A549 (cell line): ENCODE data around the gene ACBD6. TPM values are rescaled to one million over a fixed set of nuclear protein-coding genes. Genes with fewer than 3 reads are reported as not detected.

ENCODE experiments used
- ATAC-seq, 2 experiments: fragments of 200-7000 bp in 1 of 2; fragments of >200 bp in 1 of 2; cut with Nextera tagmentation in 1 of 2; cut with Tn5 transposase in 1 of 2; 3 replicates each; pipeline versions ENCODE4 v1.8.0 to v1.9.1; 2018 to 2020; ENCODE audit warnings: mild to moderate bottlenecking in 1 of 2, moderate library complexity in 1 of 2
- CTCF ChIA-PET: fragments of 300-600 bp; sonication (Branson Sonifier 250); formaldehyde crosslinking; extraction: SDS; loops from one replicate; lab custom pipeline; 2021; ENCODE audit warnings: antibody characterized with exemption, inconsistent platforms; lab: Yijun Ruan, JAX
- POLR2A ChIA-PET: fragments of 350-600 bp; formaldehyde crosslinking; extraction: SDS; loops from one replicate; lab custom pipeline; 2021; ENCODE audit warnings: antibody characterized with exemption, inconsistent platforms; lab: Yijun Ruan, JAX
- DNase-seq, 2 experiments: peaks; one replicate each; pipeline versions ENCODE4 v3.0.0 to v3.0.0-alpha.2; 2011 to 2016; ENCODE audit warnings: low read depth in 1 of 2, low spot score in 1 of 2
- FAIRE-seq: peaks from 2 replicates; lab custom pipeline; 2011; peaks lifted over from hg19 to GRCh38; lab: Jason Lieb, UNC
- H3K27ac ChIP-seq, 2 experiments: fragments of >200 bp; sonication (Bioruptor Twin); formaldehyde crosslinking; 3 replicates each; pipeline ENCODE4 v1.5.1; 2016 to 2017
- H3K4me1 ChIP-seq: fragments of >200 bp; sonication (Bioruptor Twin); formaldehyde crosslinking; 3 replicates; pipeline ENCODE4 v1.6.1; 2016
- H3K4me2 ChIP-seq: fragments of >200 bp; sonication (Bioruptor Twin); formaldehyde crosslinking; 3 replicates; pipeline ENCODE4 v1.6.1; 2016
- H3K4me3 ChIP-seq: fragments of >200 bp; sonication (Bioruptor Twin); formaldehyde crosslinking; 3 replicates; pipeline ENCODE4 v1.5.1; 2016
- H3K9me3 ChIP-seq: fragments of >200 bp; sonication (Bioruptor Twin); formaldehyde crosslinking; 3 replicates; pipeline ENCODE4 v1.6.1; 2016
- ATOH8 ChIP-seq: fragments of 250-450 bp; sonication (Bioruptor Pico); IDR thresholded peaks from 2 replicates; pipeline ENCODE4 v1.5.0; 2020; ENCODE audit warnings: low read depth, mild to moderate bottlenecking, moderate library complexity
- BCL3 ChIP-seq: fragments of >200 bp; sonication (Bioruptor Twin); formaldehyde crosslinking; IDR thresholded peaks from 3 replicates; pipeline ENCODE4 v1.6.1; 2016
- BHLHE40 ChIP-seq: IDR thresholded peaks from 2 replicates; pipeline ENCODE4 v1.6.1; 2012; ENCODE audit warnings: low read depth, low read length, inconsistent platforms
- CEBPB ChIP-seq, 2 experiments: fragments of >200 bp in 1 of 2; sonication (Bioruptor Twin) in 1 of 2; formaldehyde crosslinking in 1 of 2; IDR thresholded peaks; 2 replicates each; pipeline ENCODE4 v1.6.1; 2012 to 2016
- CHD4 ChIP-seq: fragments of 200-600 bp; sonication (generic); IDR thresholded peaks from 2 replicates; pipeline ENCODE4 v1.6.1; 2016; ENCODE audit warnings: antibody characterized with exemption, mild to moderate bottlenecking, borderline replicate concordance
- E2F6 ChIP-seq: IDR thresholded peaks from 2 replicates; pipeline ENCODE4 v1.6.1; 2012; ENCODE audit warnings: low read depth, borderline replicate concordance
- EHMT2 ChIP-seq: fragments of 200-600 bp; sonication (generic); IDR thresholded peaks from 2 replicates; pipeline ENCODE4 v1.6.1; 2016; ENCODE audit warnings: antibody characterized with exemption, low read depth, mild to moderate bottlenecking, moderate library complexity
- ESRRA ChIP-seq: fragments of 150-350 bp; IDR thresholded peaks from 2 replicates; pipeline ENCODE4 v1.6.1; 2014; ENCODE audit warnings: mild to moderate bottlenecking, low read length, borderline replicate concordance
- GATA3 ChIP-seq: IDR thresholded peaks from 2 replicates; pipeline ENCODE4 v1.6.1; 2012; ENCODE audit warnings: borderline replicate concordance
- HDAC2 ChIP-seq: fragments of 200-600 bp; sonication (generic); IDR thresholded peaks from 2 replicates; pipeline ENCODE4 v1.6.1; 2016
- HMGXB4 ChIP-seq: fragments of 250-450 bp; sonication (Bioruptor Pico); IDR thresholded peaks from 2 replicates; pipeline ENCODE4 v1.5.0; 2021; ENCODE audit warnings: mild to moderate bottlenecking, moderate library complexity, borderline replicate concordance
- HOXA7 ChIP-seq: fragments of 250-450 bp; sonication (Bioruptor Pico); IDR thresholded peaks from 2 replicates; pipeline ENCODE4 v1.5.0; 2020; ENCODE audit warnings: mild to moderate bottlenecking, moderate library complexity
- HOXB13 ChIP-seq: fragments of 250-450 bp; sonication (Bioruptor Pico); IDR thresholded peaks from 2 replicates; pipeline ENCODE4 v1.5.0; 2020; ENCODE audit warnings: low read depth, mild to moderate bottlenecking, moderate library complexity
- MAFK ChIP-seq: fragments of 450-650 bp; IDR thresholded peaks from 2 replicates; pipeline ENCODE4 v1.6.1; 2014; ENCODE audit not compliant: partially characterized antibody
- MAX ChIP-seq: IDR thresholded peaks from 2 replicates; pipeline ENCODE4 v1.6.1; 2012
- NR3C1 ChIP-seq: fragments of >200 bp; sonication (Bioruptor Twin); formaldehyde crosslinking; IDR thresholded peaks from 3 replicates; pipeline ENCODE4 v1.6.1; 2017
- POLR2AphosphoS2 ChIP-seq: conservative IDR thresholded peaks from 2 replicates; pipeline ENCODE4 v1.6.1; 2012; ENCODE audit warnings: low read length, improper control_type of control experiment, inconsistent platforms
- RCOR1 ChIP-seq: fragments of 150-350 bp; IDR thresholded peaks from 2 replicates; pipeline ENCODE4 v1.6.1; 2014; ENCODE audit warnings: antibody characterized with exemption, low read length, low read depth
- REST ChIP-seq: fragments of 200-600 bp; sonication (generic); IDR thresholded peaks from 2 replicates; pipeline ENCODE4 v1.6.1; 2016; ENCODE audit warnings: antibody characterized with exemption, mild to moderate bottlenecking, moderate library complexity
- RFX5 ChIP-seq: fragments of 450-650 bp; IDR thresholded peaks from 2 replicates; pipeline ENCODE4 v1.7.1; 2014; ENCODE audit warnings: antibody characterized with exemption, mild to moderate bottlenecking, moderate library complexity
- SREBF2 ChIP-seq: fragments of 450-650 bp; IDR thresholded peaks from 2 replicates; pipeline ENCODE4 v1.6.1; 2014; ENCODE audit warnings: mild to moderate bottlenecking, moderate library complexity
- ZC3H11A ChIP-seq: fragments of 450-650 bp; IDR thresholded peaks from 2 replicates; pipeline ENCODE4 v1.6.1; 2014; ENCODE audit warnings: antibody characterized with exemption, mild to moderate bottlenecking
- WGBS: methylation state at CpG from one replicate; pipeline ENCODE4 v1.1.6; 2017; ENCODE audit errors: missing lambda C conversion rate; 5-methylcytosine and 5-hydroxymethylcytosine counted together
- polyA plus RNA-seq, 4 experiments: library from polyadenylated mRNA; depleted of rRNA in 3 of 4; stranded (reverse); fragments of >200 nt; fragmentation: RNase III in 1 of 4; extraction: RNeasy Plus Mini Kit Qiagen cat#74134 plus additional on column Dnase treatment in 1 of 4; gene quantifications; 2 replicates in 3 of 4; 3 replicates in 1 of 4; pipeline ENCODE4 v1.2.3, GENCODE V29; 2011 to 2017

Gene ACBD6
- polyA plus RNA-seq, 2 of the 4 experiments (the other 2 are of a cell fraction) = 61.4 to 91.3 TPM

- Histone ChIP-seq H3K4me1 (peaks cover 8% of the 10 kb centered on the region; the same call in 1 of the 3 replicates), H3K4me3 (no peak overlapping the region), H3K9me3 (no peaks in the 10 kb centered on the region), H3K4me2 (no peak overlapping the region), H3K27ac (no peak overlapping the region)
- DNase-seq (no peak), ATAC-seq (no peak), FAIRE-seq (no peak)
- CTCF ChIA-PET = interaction anchor here (11.1 kb wide), 1 partner anchor 230 kb away, joined by 102 read pairs; no protein-coding TSS in a partner anchor
- POLR2A ChIA-PET = no interaction called here
- 88% methylated on average over 6 of the region's 7 CpGs for WGBS
- TF ChIP-seq POLR2AphosphoS2 = no peak
- TF ChIP-seq HOXA7 (CRISPR knock-in tag) = no peak
- TF ChIP-seq CHD4 = no peak
- TF ChIP-seq E2F6 = no peak
- TF ChIP-seq NR3C1 = no peak
- no peak for TF ChIP-seq REST
- no peak for TF ChIP-seq EHMT2
- TF ChIP-seq HOXB13 (CRISPR knock-in tag) = no peak
- TF ChIP-seq HDAC2 = no peak
Observed at GRCh38 chr1:180250499-180250770, 251.9 kb downstream of the ACBD6 start.

GRCh38 chr1:180249725-180250498 is 252.5 kb downstream of the ACBD6 start:
- ATAC-seq (no peak), FAIRE-seq (no peak), DNase-seq (no peak)
- peaks cover 10% of the 10 kb centered on the region; the same call in 2 of the 3 replicates for H3K4me1 ChIP-seq
- H3K9me3 ChIP-seq = no peaks in the 10 kb centered on the region
- TF ChIP-seq BCL3 (no peak), CEBPB (IDR thresholded peaks at IDR 0.05) (no peak), GATA3 (no peak), HMGXB4 (CRISPR knock-in tag) (no peak), POLR2AphosphoS2 (no peak), BHLHE40 (no peak), ZC3H11A (no peak), RCOR1 (no peak), ESRRA (no peak), MAX (no peak), ATOH8 (CRISPR knock-in tag) (no peak), MAFK (no peak), SREBF2 (no peak), RFX5 (no peak)
- no peak overlapping the region for H3K27ac ChIP-seq
- CTCF ChIA-PET = interaction anchor here (1.2 to 11.1 kb wide), 3 partner anchors 11 to 230 kb away, joined by 4 to 102 read pairs (median 7); no protein-coding TSS in a partner anchor
- no peak overlapping the region for H3K4me3 ChIP-seq
- H3K4me2 ChIP-seq = no peak overlapping the region
- POLR2A ChIA-PET = no interaction called here
- 89% methylated on average over 13 of the region's 13 CpGs for WGBS
